ENCODE measurements around the gene ASGR2.

ASGR2 gene

GRCh38 chr17:7067198-7067597 is 47.4 kb downstream of the ASGR2 start:
- CTCF ChIA-PET, result no interaction called here
- POLR2A ChIA-PET, result no interaction called here
- TF ChIP-seq SUZ12 (IDR thresholded peaks at IDR 0.05) (no peak), PKNOX1 (IDR thresholded peaks at IDR 0.05) (no peak), SP1 (IDR thresholded peaks at IDR 0.05) (no peak), HDGF (IDR thresholded peaks at IDR 0.05; ENCODE audit: borderline replicate concordance) (no peak), TARDBP (IDR thresholded peaks at IDR 0.05) (no peak), LEF1 (IDR thresholded peaks at IDR 0.05; ENCODE audit: borderline replicate concordance) (no peak), BHLHE40 (IDR thresholded peaks at IDR 0.05; ENCODE audit: borderline replicate concordance) (no peak), NFRKB (IDR thresholded peaks at IDR 0.05) (no peak), ZNF384 (IDR thresholded peaks at IDR 0.05) (no peak), FOXM1 (IDR thresholded peaks at IDR 0.05; ENCODE audit: borderline replicate concordance) (no peak), ARNT (IDR thresholded peaks at IDR 0.05) (no peak), FOXA1 (IDR thresholded peaks at IDR 0.05) (no peak), L3MBTL2 (conservative IDR thresholded peaks at IDR 0.05) (no peak)
- DNase-seq (ENCODE audit: extremely low spot score), result no peak

GRCh38 chr17:7064261-7064660 is 50.4 kb downstream of the ASGR2 start:
- CTCF ChIA-PET, result no interaction called here
- DNase-seq (ENCODE audit: extremely low spot score), result no peak

GRCh38 chr17:7063518-7064094 is 51.0 kb downstream of the ASGR2 start:
- POLR2A ChIA-PET, result no interaction called here
- CTCF ChIA-PET, result interaction anchor here (1.1 kb wide), 1 partner anchor 11 kb away, joined by 3 read pairs; no protein-coding TSS in a partner anchor

More at GRCh38 chr17:7064261-7064660, 50.4 kb downstream of the ASGR2 start:
- POLR2A ChIA-PET, result no interaction called here
- TF ChIP-seq FOXK2 (IDR thresholded peaks at IDR 0.05), result no peak

GRCh38 chr17:7060165-7060891 is 54.3 kb downstream of the ASGR2 start:
- no peak for DNase-seq (ENCODE audit: extremely low spot score)
- ChIA-PET POLR2A (interaction anchor here (1.4 kb wide), 1 partner anchor 25 kb away, joined by 3 read pairs; the partner anchor contains the start of gene SLC16A13), CTCF (no interaction called here)
- TF ChIP-seq TARDBP (IDR thresholded peaks at IDR 0.05) (no peak), ZNF384 (IDR thresholded peaks at IDR 0.05) (no peak), CTBP1 (IDR thresholded peaks at IDR 0.05; ENCODE audit: borderline replicate concordance) (no peak), PKNOX1 (IDR thresholded peaks at IDR 0.05) (no peak), LEF1 (IDR thresholded peaks at IDR 0.05; ENCODE audit: borderline replicate concordance) (no peak), SUZ12 (IDR thresholded peaks at IDR 0.05) (no peak), NFRKB (IDR thresholded peaks at IDR 0.05) (no peak), FOXK2 (IDR thresholded peaks at IDR 0.05) (no peak), BHLHE40 (IDR thresholded peaks at IDR 0.05; ENCODE audit: borderline replicate concordance) (no peak), ARNT (IDR thresholded peaks at IDR 0.05) (no peak), HDGF (IDR thresholded peaks at IDR 0.05; ENCODE audit: borderline replicate concordance) (no peak), ELF4 (IDR thresholded peaks at IDR 0.05) (no peak), SP1 (IDR thresholded peaks at IDR 0.05) (no peak), L3MBTL2 (conservative IDR thresholded peaks at IDR 0.05) (no peak), FOXA1 (IDR thresholded peaks at IDR 0.05) (no peak), FOXM1 (IDR thresholded peaks at IDR 0.05; ENCODE audit: borderline replicate concordance) (no peak)

More at GRCh38 chr17:7063518-7064094, 51.0 kb downstream of the ASGR2 start:
- DNase-seq (ENCODE audit: extremely low spot score), result no peak
- TF ChIP-seq ARNT (IDR thresholded peaks at IDR 0.05), result no peak
- no peak for TF ChIP-seq ELF4 (IDR thresholded peaks at IDR 0.05)
- TF ChIP-seq HDGF (IDR thresholded peaks at IDR 0.05; ENCODE audit: borderline replicate concordance), result no peak
- no peak for TF ChIP-seq ZNF384 (IDR thresholded peaks at IDR 0.05)
- no peak for TF ChIP-seq FOXK2 (IDR thresholded peaks at IDR 0.05)
- TF ChIP-seq PKNOX1 (IDR thresholded peaks at IDR 0.05), result no peak
- no peak for TF ChIP-seq FOXM1 (IDR thresholded peaks at IDR 0.05; ENCODE audit: borderline replicate concordance)
- TF ChIP-seq TARDBP (IDR thresholded peaks at IDR 0.05), result no peak
- no peak for TF ChIP-seq L3MBTL2 (conservative IDR thresholded peaks at IDR 0.05)
- no peak for TF ChIP-seq FOXA1 (IDR thresholded peaks at IDR 0.05)
- no peak for TF ChIP-seq NFRKB (IDR thresholded peaks at IDR 0.05)
- TF ChIP-seq LEF1 (IDR thresholded peaks at IDR 0.05; ENCODE audit: borderline replicate concordance), result no peak
- no peak for TF ChIP-seq SUZ12 (IDR thresholded peaks at IDR 0.05)
- TF ChIP-seq CTBP1 (IDR thresholded peaks at IDR 0.05; ENCODE audit: borderline replicate concordance), result no peak

GRCh38 chr17:7058831-7059447 is 55.7 kb downstream of the ASGR2 start:
- ChIA-PET POLR2A (interaction anchor here (1.4 kb wide), 1 partner anchor 23 kb away, joined by 3 read pairs; the partner anchor contains the start of gene SLC16A13), CTCF (no interaction called here)
- no peak for DNase-seq (ENCODE audit: extremely low spot score)
- TF ChIP-seq CTBP1 (IDR thresholded peaks at IDR 0.05; ENCODE audit: borderline replicate concordance) (no peak), LEF1 (IDR thresholded peaks at IDR 0.05; ENCODE audit: borderline replicate concordance) (no peak), ARNT (IDR thresholded peaks at IDR 0.05) (no peak), NFRKB (IDR thresholded peaks at IDR 0.05) (no peak), SUZ12 (IDR thresholded peaks at IDR 0.05) (no peak), FOXK2 (IDR thresholded peaks at IDR 0.05) (no peak), ZNF384 (IDR thresholded peaks at IDR 0.05) (no peak)

GRCh38 chr17:7056386-7056785 is 58.2 kb downstream of the ASGR2 start:
- CTCF ChIA-PET, result interaction anchor here (0.7 kb wide), 1 partner anchor 61 kb away, joined by 4 read pairs; no protein-coding TSS in a partner anchor
- TF ChIP-seq ARNT (IDR thresholded peaks at IDR 0.05) (no peak), HDGF (IDR thresholded peaks at IDR 0.05; ENCODE audit: borderline replicate concordance) (no peak), ELF4 (IDR thresholded peaks at IDR 0.05) (no peak), SP1 (IDR thresholded peaks at IDR 0.05) (no peak), L3MBTL2 (conservative IDR thresholded peaks at IDR 0.05) (no peak), FOXM1 (IDR thresholded peaks at IDR 0.05; ENCODE audit: borderline replicate concordance) (no peak), PKNOX1 (IDR thresholded peaks at IDR 0.05) (no peak), SUZ12 (IDR thresholded peaks at IDR 0.05) (no peak), FOXK2 (IDR thresholded peaks at IDR 0.05) (no peak), FOXA1 (IDR thresholded peaks at IDR 0.05) (no peak)
- POLR2A ChIA-PET, result no interaction called here
- no peak for DNase-seq (ENCODE audit: extremely low spot score)
